Fibroblast of lung (primary cell): ENCODE data around the gene SEL1L2. TPM values are rescaled to one million over a fixed set of nuclear protein-coding genes. Genes with fewer than 3 reads are reported as not detected.

Experiments
- DNase-seq, 2 donors: peaks; one replicate each; pipeline versions ENCODE4 v3.0.0 to v3.0.0-alpha.2; 2010; ENCODE audit warnings: low read depth in 2 of 2
- H2AFZ ChIP-seq: 2 replicates; pipeline ENCODE4 v1.5.1; 2012; ENCODE audit warnings: low read length, control low read depth, inconsistent platforms
- H3K27ac ChIP-seq: 2 replicates; pipeline ENCODE4 v1.5.1; 2011; ENCODE audit warnings: low read length, control low read depth; ENCODE audit not compliant: insufficient read depth
- H3K27me3 ChIP-seq: 2 replicates; pipeline ENCODE4 v1.5.1; 2011; ENCODE audit warnings: mild to moderate bottlenecking, low read length; ENCODE audit not compliant: control insufficient read depth, insufficient read depth
- H3K36me3 ChIP-seq: 2 replicates; pipeline ENCODE4 v1.5.1; 2011; ENCODE audit warnings: low read length; ENCODE audit not compliant: control insufficient read depth, insufficient read depth
- H3K4me1 ChIP-seq: 2 replicates; pipeline ENCODE4 v1.5.1; 2011; ENCODE audit warnings: low read length; ENCODE audit not compliant: control insufficient read depth, insufficient read depth; ENCODE audit errors: extremely low read depth
- H3K4me2 ChIP-seq: 2 replicates; pipeline ENCODE4 v1.5.1; 2011; ENCODE audit warnings: low read length, control low read depth; ENCODE audit not compliant: insufficient read depth; ENCODE audit errors: extremely low read depth
- H3K4me3 ChIP-seq, 4 experiments: fragments of 200-600 bp in 1 of 4; sonication (generic) in 1 of 4; replicated peaks in 1 of 4; 2 replicates each; pipeline ENCODE4 v1.5.1; 2011 to 2016; ENCODE audit warnings: low read length in 4 of 4, low read depth in 3 of 4, mild to moderate bottlenecking in 3 of 4, control low read depth in 2 of 4, inconsistent platforms in 1 of 4, mixed read lengths in 1 of 4; ENCODE audit not compliant: insufficient read depth in 1 of 4; ENCODE audit errors: control extremely low read depth in 1 of 4
- H3K79me2 ChIP-seq: 2 replicates; pipeline ENCODE4 v1.5.1; 2012; ENCODE audit warnings: mild to moderate bottlenecking, low read length, inconsistent platforms; ENCODE audit not compliant: control insufficient read depth, insufficient read depth
- H3K9ac ChIP-seq: 2 replicates; pipeline ENCODE4 v1.5.1; 2011; ENCODE audit warnings: mild to moderate bottlenecking, low read length, control low read depth; ENCODE audit not compliant: insufficient read depth
- H3K9me3 ChIP-seq: 2 replicates; pipeline ENCODE4 v1.5.1; 2012; ENCODE audit warnings: low read depth, low read length; ENCODE audit not compliant: control insufficient read depth, insufficient read depth
- H4K20me1 ChIP-seq: 2 replicates; pipeline ENCODE4 v1.5.1; 2011; ENCODE audit warnings: low read length; ENCODE audit not compliant: control insufficient read depth, insufficient read depth; ENCODE audit errors: extremely low read depth
- EZH2 ChIP-seq: IDR thresholded peaks from 2 replicates; pipeline ENCODE4 v1.5.1; 2012; ENCODE audit warnings: low read length, control low read depth, mild to moderate bottlenecking; ENCODE audit errors: missing control alignments
- polyA plus RNA-seq, 2 donors: library from polyadenylated mRNA; depleted of rRNA in 1 of 2; stranded (reverse) in 1 of 2; unstranded in 1 of 2; fragments of >200 nt; gene quantifications; 2 replicates each; pipeline ENCODE4 v1.2.1, GENCODE V29; 2011 to 2012; ENCODE audit warnings: missing spikeins in 1 of 2
- total RNA-seq: library from RNA; depleted of rRNA; stranded (reverse); fragments of >200 nt; gene quantifications from 2 replicates; pipeline ENCODE4 v1.2.1, GENCODE V29; 2014
- TF ChIP-seq, protein P1 (sequence below), 2 donors: IDR thresholded peaks in 1 of 2; conservative IDR thresholded peaks in 1 of 2; 1 replicate in 1 of 2; 2 replicates in 1 of 2; pipeline ENCODE4 v1.5.1; 2011 to 2012; ENCODE audit warnings: low read length in 2 of 2, control low read depth in 1 of 2, inconsistent platforms in 1 of 2, low read depth in 1 of 2, mild to moderate bottlenecking in 1 of 2

SEL1L2 gene
- total and polyA plus RNA-seq, 2 donors (not counting 1 experiment from before 2014, with no cell fraction given), result not detected

DNA sequence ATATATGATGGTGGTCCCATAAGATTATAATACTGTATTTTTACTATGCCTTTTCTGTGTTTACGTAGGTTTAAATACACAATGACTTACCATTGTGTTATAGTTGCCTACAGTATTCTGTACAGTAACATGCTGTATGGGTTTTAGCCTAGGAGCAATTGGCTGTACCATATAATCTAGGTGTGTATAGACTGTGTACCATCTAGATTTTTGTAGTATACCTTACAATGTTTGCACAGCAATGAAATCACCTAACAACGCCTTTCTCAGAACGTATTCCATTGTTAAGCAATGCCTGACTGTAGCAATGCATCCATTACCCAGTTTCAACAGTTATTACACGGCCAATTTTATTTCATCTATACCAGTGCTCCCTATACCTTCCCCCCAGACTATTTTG, 15.6 kb upstream of the SEL1L2 start:
- H3K9me3 ChIP-seq, result no peaks in the 10 kb centered on the region
- DNase-seq, result no peak
- H3K4me1 ChIP-seq, result no peaks in the 10 kb centered on the region
- no peaks in the 10 kb centered on the region for H3K27me3 ChIP-seq
- H4K20me1 ChIP-seq, result no peaks in the 10 kb centered on the region
- no peak for TF ChIP-seq EZH2
- no peaks in the 10 kb centered on the region for H3K36me3 ChIP-seq
- H3K9ac ChIP-seq, result no peak overlapping the region
- H3K27ac ChIP-seq, result no peak overlapping the region
- no peak overlapping the region for H3K4me3 ChIP-seq
- no peaks in the 10 kb centered on the region for H3K79me2 ChIP-seq
- H3K4me2 ChIP-seq, result no peak overlapping the region
- H2AFZ ChIP-seq, result no peak overlapping the region

DNA sequence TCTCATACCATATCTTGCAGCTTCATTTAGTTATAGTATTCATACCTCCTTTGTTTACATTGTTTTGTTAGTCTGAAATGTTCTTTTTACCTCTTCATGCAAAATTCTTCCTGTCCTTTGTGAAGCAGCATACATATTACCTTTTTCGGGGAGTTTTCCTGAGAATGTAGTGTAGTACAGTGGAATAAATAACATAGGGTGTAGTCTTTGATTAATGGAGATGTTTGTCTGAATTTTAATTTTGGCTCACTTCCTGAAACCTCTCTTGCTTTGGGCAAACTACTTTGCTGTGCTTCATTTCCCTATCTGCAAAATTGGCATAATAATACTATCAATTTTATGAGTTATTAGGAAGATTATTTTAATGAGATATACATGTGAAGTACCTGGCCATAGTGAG, 10.5 kb upstream of the SEL1L2 start:
- Histone ChIP-seq H3K9me3 (no peaks in the 10 kb centered on the region), H3K4me2 (no peak overlapping the region), H3K9ac (no peak overlapping the region), H3K4me1 (no peaks in the 10 kb centered on the region), H3K27me3 (no peaks in the 10 kb centered on the region), H2AFZ (no peak overlapping the region), H3K4me3 (no peak overlapping the region), H3K36me3 (no peaks in the 10 kb centered on the region), H4K20me1 (no peaks in the 10 kb centered on the region), H3K79me2 (no peaks in the 10 kb centered on the region), H3K27ac (no peak overlapping the region)
- no peak for DNase-seq
- no peak for TF ChIP-seq EZH2
- TF ChIP-seq, protein P1, sequence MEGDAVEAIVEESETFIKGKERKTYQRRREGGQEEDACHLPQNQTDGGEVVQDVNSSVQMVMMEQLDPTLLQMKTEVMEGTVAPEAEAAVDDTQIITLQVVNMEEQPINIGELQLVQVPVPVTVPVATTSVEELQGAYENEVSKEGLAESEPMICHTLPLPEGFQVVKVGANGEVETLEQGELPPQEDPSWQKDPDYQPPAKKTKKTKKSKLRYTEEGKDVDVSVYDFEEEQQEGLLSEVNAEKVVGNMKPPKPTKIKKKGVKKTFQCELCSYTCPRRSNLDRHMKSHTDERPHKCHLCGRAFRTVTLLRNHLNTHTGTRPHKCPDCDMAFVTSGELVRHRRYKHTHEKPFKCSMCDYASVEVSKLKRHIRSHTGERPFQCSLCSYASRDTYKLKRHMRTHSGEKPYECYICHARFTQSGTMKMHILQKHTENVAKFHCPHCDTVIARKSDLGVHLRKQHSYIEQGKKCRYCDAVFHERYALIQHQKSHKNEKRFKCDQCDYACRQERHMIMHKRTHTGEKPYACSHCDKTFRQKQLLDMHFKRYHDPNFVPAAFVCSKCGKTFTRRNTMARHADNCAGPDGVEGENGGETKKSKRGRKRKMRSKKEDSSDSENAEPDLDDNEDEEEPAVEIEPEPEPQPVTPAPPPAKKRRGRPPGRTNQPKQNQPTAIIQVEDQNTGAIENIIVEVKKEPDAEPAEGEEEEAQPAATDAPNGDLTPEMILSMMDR (conservative IDR thresholded peaks at IDR 0.05 in 1 of 2, IDR thresholded peaks at IDR 0.05 in 1 of 2; ENCODE audit: low read depth in 1 of 2, low read length in 2 of 2), result no peak

DNA sequence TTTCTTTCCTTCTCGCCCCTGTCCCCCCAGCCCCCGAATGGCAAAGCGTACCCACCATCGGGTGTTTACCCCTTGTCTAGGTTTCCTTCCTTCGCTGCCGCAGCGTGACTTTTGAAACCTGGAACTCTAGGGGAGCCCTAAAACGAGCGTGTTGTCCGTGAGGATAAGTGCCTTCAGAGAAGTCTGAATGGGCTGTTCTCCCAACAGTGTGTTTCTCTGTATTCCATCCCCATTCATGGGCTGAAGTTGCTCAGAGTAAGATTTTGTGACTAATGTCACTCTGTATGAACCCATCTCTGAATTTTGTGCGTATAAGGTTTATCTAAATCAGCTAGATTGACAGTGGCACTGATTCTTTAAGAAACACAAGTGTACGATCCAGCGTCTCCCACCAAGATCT, 5.9 kb upstream of the SEL1L2 start:
- H3K4me3 ChIP-seq, result peak overlapping the region; percentile 7 to 64 (median 54)
- H3K27me3 ChIP-seq, result no peaks in the 10 kb centered on the region
- H3K79me2 ChIP-seq, result no peaks in the 10 kb centered on the region
- no peaks in the 10 kb centered on the region for H4K20me1 ChIP-seq
- no peaks in the 10 kb centered on the region for H3K36me3 ChIP-seq
- TF ChIP-seq, protein P1 (conservative IDR thresholded peaks at IDR 0.05 in 1 of 2, IDR thresholded peaks at IDR 0.05 in 1 of 2; ENCODE audit: low read depth in 1 of 2, low read length in 2 of 2), result no peak
- TF ChIP-seq EZH2, result no peak
- peak overlapping the region; percentile 74 for H2AFZ ChIP-seq
- no peak overlapping the region for H3K27ac ChIP-seq
- peak overlapping the region; percentile 82 for H3K4me2 ChIP-seq
- H3K9me3 ChIP-seq, result no peaks in the 10 kb centered on the region
- DNase-seq, result no peak
- H3K4me1 ChIP-seq, result no peaks in the 10 kb centered on the region
- no peak overlapping the region for H3K9ac ChIP-seq
